K562 (cell line): ENCODE measurements around the gene PRDX3. TPM values are rescaled to one million over a fixed set of nuclear protein-coding genes. Genes with fewer than 3 reads are reported as not detected.

Source experiments
- HLTF ChIP-seq: fragments of 450-650 bp; IDR thresholded peaks from 2 replicates; pipeline ENCODE4 v1.6.1; 2016
- NFIX ChIP-seq: fragments of 250-450 bp; sonication (Bioruptor Pico); IDR thresholded peaks from 2 replicates; pipeline ENCODE4 v1.4.0; 2020; ENCODE audit warnings: low read depth, mild to moderate bottlenecking, moderate library complexity
- NR2C2 ChIP-seq, 2 experiments: fragments of 200-800 bp in 1 of 2; sonication (Bioruptor generic) in 1 of 2; sonication (generic) in 1 of 2; formaldehyde crosslinking in 1 of 2; IDR thresholded peaks; 2 replicates each; pipeline versions ENCODE4 v1.6.1 to v1.8.0; 2016 to 2022; ENCODE audit warnings: mild to moderate bottlenecking in 1 of 2, missing compliant biosample characterization in 1 of 2, missing genetic modification characterization in 1 of 2, missing genetic modification reagents in 1 of 2
- POLR2AphosphoS5 ChIP-seq: IDR thresholded peaks from 2 replicates; pipeline ENCODE4 v1.6.1; 2011; ENCODE audit warnings: mild to moderate bottlenecking, low read depth, low read length, moderate library complexity; ENCODE audit not compliant: control insufficient read depth, insufficient read depth
- RBFOX2 ChIP-seq: fragments of 200-400 bp; formaldehyde crosslinking; IDR thresholded peaks from 2 replicates; pipeline ENCODE4 v1.6.1; 2017; ENCODE audit warnings: low read depth, mild to moderate bottlenecking, low read length, moderate library complexity
- RBM14 ChIP-seq: fragments of 200-400 bp; formaldehyde crosslinking; IDR thresholded peaks from 2 replicates; pipeline ENCODE4 v1.6.1; 2018; ENCODE audit warnings: low read depth, mild to moderate bottlenecking, low read length, moderate library complexity, borderline replicate concordance; ENCODE audit not compliant: insufficient read depth
- RHOXF2B ChIP-seq: fragments of 250-450 bp; sonication (Bioruptor Pico); conservative IDR thresholded peaks from 2 replicates; pipeline ENCODE4 v1.5.1; 2021
- SP1 ChIP-seq: sonication (generic); formaldehyde crosslinking; IDR thresholded peaks from 2 replicates; pipeline ENCODE4 v1.8.1; 2022; ENCODE audit warnings: mild to moderate bottlenecking, missing genetic modification reagents
- ZBTB7A ChIP-seq: IDR thresholded peaks from 2 replicates; pipeline ENCODE4 v1.6.1; 2011; ENCODE audit warnings: low read depth, mild to moderate bottlenecking, low read length, moderate library complexity, borderline replicate concordance; ENCODE audit not compliant: control insufficient read depth
- ZNF12 ChIP-seq: sonication (generic); formaldehyde crosslinking; IDR thresholded peaks from 2 replicates; pipeline ENCODE4 v1.4.0; 2020; ENCODE audit warnings: mild to moderate bottlenecking, missing genetic modification reagents
- ZNF830 ChIP-seq: fragments of 250-450 bp; sonication (Bioruptor Pico); IDR thresholded peaks from 2 replicates; pipeline ENCODE4 v1.5.0; 2021; ENCODE audit warnings: mild to moderate bottlenecking
- polyA plus RNA-seq, 8 experiments: library from polyadenylated mRNA; depleted of rRNA in 4 of 8; stranded (reverse) in 5 of 8; unstranded in 3 of 8; fragments of >200 nt; fragmentation: Nextera tagmentation in 2 of 8; fragmentation: Illumina TruSeq in 1 of 8; extraction: Ambion mirVana in 2 of 8; extraction: Trizol in 1 of 8; gene quantifications; 2 replicates each; pipeline versions ENCODE4 v1.2.1 to v1.2.3, GENCODE V29; 2011 to 2014; ENCODE audit warnings: inconsistent platforms in 1 of 8, missing spikeins in 1 of 8
- total RNA-seq, 7 experiments: library from RNA; depleted of rRNA in 6 of 7; stranded (reverse); fragments of >200 nt in 6 of 7; fragmentation: Illumina TruSeq in 2 of 7; extraction: Trizol in 2 of 7; gene quantifications; 2 replicates each; pipeline versions ENCODE4 v1.2.1 to v1.2.3, GENCODE V29; 2011 to 2021; ENCODE audit warnings: low replicate concordance in 1 of 7
- TF ChIP-seq, protein P1 (sequence below): fragments of 250-450 bp; sonication (Bioruptor Pico); IDR thresholded peaks from 2 replicates; pipeline ENCODE4 v1.9.0; 2021; ENCODE audit warnings: mild to moderate bottlenecking
- TF ChIP-seq, protein P2 (sequence below): fragments of 250-450 bp; sonication (Bioruptor Pico); IDR thresholded peaks from 2 replicates; pipeline ENCODE4 v1.6.1; 2021; ENCODE audit warnings: mild to moderate bottlenecking
- TF ChIP-seq, protein P3 (sequence below): IDR thresholded peaks from 2 replicates; pipeline ENCODE4 v1.6.1; 2014; ENCODE audit warnings: antibody characterized with exemption
- TF ChIP-seq, protein P4 (sequence below), 2 experiments: fragments of 450-650 bp; formaldehyde crosslinking in 1 of 2; IDR thresholded peaks; 2 replicates each; pipeline versions ENCODE4 v1.4.0 to v1.6.1; 2014 to 2020; ENCODE audit warnings: mild to moderate bottlenecking in 2 of 2, borderline replicate concordance in 1 of 2, low read depth in 1 of 2

The PRDX3 gene
- total and polyA plus RNA-seq, 9 of the 15 experiments (the other 6 are each of a cell fraction or from before 2014, with no cell fraction given) = 122 to 994 (median 173) TPM

DNA sequence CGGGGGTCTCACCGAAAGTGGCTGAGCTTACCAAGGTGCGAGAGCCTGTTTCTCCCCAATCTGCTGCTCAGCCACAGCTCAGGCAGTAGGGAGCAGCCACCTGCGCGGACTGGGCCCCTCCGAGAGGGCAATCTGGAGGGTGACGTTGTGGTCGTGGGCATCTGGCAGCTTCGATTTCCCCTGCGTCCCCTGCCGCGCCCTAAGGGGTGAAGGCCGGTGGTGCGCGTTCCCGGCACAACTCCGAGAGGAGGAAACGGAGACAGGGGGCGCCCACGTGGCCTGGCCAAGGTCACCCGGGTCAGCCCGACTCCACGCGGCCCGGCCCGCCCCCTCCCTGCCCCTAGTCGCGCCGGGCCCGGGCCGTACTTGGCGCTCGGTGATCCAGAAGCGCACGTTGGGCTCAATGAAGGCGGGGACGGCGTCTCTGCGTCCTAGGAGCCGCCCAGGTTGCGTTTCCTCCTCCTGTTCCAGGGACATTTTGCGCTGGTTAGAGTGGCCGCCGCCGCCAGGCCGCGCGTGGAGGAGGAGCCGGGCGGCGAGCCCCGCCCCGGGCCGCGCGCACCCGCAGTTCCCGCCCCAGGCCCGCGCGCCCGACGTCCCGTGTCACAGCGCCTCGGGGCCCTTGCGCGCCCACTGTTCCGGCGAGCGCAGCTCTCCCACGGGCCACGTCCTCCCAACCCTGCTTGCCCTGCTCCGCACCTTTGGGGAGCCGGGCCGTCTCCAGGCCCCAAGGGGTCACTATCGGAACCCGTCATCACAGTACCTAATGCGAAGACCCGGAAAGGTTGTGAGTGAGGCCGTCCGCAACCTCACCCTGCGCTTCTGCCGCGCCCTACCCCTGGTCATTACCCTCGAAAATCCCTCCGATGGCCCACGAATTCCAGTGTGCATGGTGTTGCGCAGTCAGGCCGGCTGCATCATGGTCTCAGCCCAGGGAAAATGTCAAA, 13.2 kb downstream of the PRDX3 start, which contains the start of gene SFXN4 (continued):
- TF ChIP-seq POLR2AphosphoS5 (peak; percentile 25; the same call in 1 of the 2 replicates), RBFOX2 (peak; percentile 92), ZBTB7A (peak; percentile 43; the same call in 1 of the 2 replicates), RBM14 (0 out of 2 replicates have a peak, but pooled peaks have one; percentile 30), SP1 (CRISPR knock-in tag) (peak; percentile 68), HLTF (no peak), NR2C2 (CRISPR knock-in tag; IDR thresholded peaks at IDR 0.05) (peak; percentile 70), NR2C2 (tag; IDR thresholded peaks at IDR 0.05) (peak; percentile 91), RHOXF2B (no peak), ZNF12 (CRISPR knock-in tag) (no peak; the same call in 1 of the 2 replicates), NFIX (CRISPR knock-in tag) (no peak), ZNF830 (0 out of 2 replicates have a peak, but pooled peaks have one; percentile 10)
- TF ChIP-seq, protein P1, sequence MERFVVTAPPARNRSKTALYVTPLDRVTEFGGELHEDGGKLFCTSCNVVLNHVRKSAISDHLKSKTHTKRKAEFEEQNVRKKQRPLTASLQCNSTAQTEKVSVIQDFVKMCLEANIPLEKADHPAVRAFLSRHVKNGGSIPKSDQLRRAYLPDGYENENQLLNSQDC (CRISPR knock-in tag) = no peak
- TF ChIP-seq, protein P2, sequence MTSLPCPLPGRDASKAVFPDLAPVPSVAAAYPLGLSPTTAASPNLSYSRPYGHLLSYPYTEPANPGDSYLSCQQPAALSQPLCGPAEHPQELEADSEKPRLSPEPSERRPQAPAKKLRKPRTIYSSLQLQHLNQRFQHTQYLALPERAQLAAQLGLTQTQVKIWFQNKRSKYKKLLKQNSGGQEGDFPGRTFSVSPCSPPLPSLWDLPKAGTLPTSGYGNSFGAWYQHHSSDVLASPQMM (CRISPR knock-in tag) = no peak
- TF ChIP-seq, protein P3, sequence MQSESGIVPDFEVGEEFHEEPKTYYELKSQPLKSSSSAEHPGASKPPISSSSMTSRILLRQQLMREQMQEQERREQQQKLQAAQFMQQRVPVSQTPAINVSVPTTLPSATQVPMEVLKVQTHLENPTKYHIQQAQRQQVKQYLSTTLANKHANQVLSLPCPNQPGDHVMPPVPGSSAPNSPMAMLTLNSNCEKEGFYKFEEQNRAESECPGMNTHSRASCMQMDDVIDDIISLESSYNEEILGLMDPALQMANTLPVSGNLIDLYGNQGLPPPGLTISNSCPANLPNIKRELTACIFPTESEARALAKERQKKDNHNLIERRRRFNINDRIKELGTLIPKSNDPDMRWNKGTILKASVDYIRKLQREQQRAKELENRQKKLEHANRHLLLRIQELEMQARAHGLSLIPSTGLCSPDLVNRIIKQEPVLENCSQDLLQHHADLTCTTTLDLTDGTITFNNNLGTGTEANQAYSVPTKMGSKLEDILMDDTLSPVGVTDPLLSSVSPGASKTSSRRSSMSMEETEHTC = 0 out of 2 replicates have a peak, but pooled peaks have one; percentile 45
- TF ChIP-seq, protein P4, sequence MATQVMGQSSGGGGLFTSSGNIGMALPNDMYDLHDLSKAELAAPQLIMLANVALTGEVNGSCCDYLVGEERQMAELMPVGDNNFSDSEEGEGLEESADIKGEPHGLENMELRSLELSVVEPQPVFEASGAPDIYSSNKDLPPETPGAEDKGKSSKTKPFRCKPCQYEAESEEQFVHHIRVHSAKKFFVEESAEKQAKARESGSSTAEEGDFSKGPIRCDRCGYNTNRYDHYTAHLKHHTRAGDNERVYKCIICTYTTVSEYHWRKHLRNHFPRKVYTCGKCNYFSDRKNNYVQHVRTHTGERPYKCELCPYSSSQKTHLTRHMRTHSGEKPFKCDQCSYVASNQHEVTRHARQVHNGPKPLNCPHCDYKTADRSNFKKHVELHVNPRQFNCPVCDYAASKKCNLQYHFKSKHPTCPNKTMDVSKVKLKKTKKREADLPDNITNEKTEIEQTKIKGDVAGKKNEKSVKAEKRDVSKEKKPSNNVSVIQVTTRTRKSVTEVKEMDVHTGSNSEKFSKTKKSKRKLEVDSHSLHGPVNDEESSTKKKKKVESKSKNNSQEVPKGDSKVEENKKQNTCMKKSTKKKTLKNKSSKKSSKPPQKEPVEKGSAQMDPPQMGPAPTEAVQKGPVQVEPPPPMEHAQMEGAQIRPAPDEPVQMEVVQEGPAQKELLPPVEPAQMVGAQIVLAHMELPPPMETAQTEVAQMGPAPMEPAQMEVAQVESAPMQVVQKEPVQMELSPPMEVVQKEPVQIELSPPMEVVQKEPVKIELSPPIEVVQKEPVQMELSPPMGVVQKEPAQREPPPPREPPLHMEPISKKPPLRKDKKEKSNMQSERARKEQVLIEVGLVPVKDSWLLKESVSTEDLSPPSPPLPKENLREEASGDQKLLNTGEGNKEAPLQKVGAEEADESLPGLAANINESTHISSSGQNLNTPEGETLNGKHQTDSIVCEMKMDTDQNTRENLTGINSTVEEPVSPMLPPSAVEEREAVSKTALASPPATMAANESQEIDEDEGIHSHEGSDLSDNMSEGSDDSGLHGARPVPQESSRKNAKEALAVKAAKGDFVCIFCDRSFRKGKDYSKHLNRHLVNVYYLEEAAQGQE (IDR thresholded peaks at IDR 0.05; ENCODE audit: borderline replicate concordance) = no peak
- TF ChIP-seq, protein P4 (CRISPR knock-in tag; IDR thresholded peaks at IDR 0.05; ENCODE audit: low read depth) = peak; percentile 25; the same call in 1 of the 2 replicates
